Suprapubic skin (tissue), 3 donors: ENCODE data around the gene THSD7A.

ENCODE experiments used
- CTCF ChIP-seq, 2 donors: fragments of 200-600 bp in 1 of 2; fragments of 450-650 bp in 1 of 2; sonication (generic) in 1 of 2; IDR thresholded peaks; one replicate each; pipeline ENCODE4 v1.5.1; 2016 to 2019; ENCODE audit warnings: antibody characterized with exemption in 2 of 2, mild to moderate bottlenecking in 1 of 2, moderate library complexity in 1 of 2
- POLR2AphosphoS5 ChIP-seq, 3 donors: sonication (generic); formaldehyde crosslinking; IDR thresholded peaks; one replicate each; pipeline ENCODE4 v1.6.1; 2017; ENCODE audit warnings: antibody characterized with exemption in 3 of 3

DNA sequence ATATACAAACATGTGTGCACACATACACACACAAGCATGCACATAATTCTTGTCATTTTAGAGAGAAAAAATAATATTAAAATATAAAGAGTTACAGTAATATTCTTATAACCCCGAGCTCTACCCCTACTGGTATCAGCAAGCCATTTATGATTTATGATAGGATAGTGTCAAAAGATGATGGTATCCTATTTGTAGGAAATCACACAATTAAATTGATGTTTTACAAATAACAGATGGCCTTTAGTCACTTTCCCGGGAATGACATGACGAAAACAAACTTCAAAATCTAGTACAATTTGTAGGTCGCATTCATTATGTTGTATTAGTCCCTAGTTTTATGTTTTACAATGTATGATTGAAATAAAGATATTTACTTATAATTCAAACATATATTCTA, 36.8 kb downstream of the THSD7A start:
- TF ChIP-seq CTCF (IDR thresholded peaks at IDR 0.05) = no peak
- no peak for TF ChIP-seq POLR2AphosphoS5 (IDR thresholded peaks at IDR 0.05)
